Measurements from ENCODE around the gene ABCA5. TPM values are rescaled to one million over a fixed set of nuclear protein-coding genes. Genes with fewer than 3 reads are reported as not detected.

The ABCA5 gene
- total RNA-seq, 1 donor from 2014 or later = 4.5 TPM

DNA sequence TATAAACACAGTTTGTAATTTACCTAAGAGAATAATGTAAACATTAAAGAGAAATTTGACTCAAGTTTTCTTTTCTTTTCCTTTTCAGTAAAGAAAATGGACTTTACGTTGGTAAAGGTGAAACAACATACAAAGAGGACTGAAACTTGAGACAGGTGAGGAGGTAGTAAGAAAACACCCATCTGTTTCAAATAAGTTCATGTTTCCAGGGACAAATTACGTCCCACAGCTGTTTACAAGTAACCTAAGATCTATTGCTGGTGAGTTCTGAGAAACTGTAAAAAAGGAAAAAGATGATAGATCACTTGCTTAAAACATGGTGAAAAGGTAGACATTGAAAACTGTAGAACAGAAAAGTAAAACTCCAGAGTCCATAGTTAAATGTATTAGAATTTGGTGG lies 4.8 kb upstream of the ABCA5 start:
- no peak for DNase-seq (ENCODE audit: low read depth)
- H3K4me3 ChIP-seq (ENCODE audit: low read depth, low read length) = no peak overlapping the region
- TF ChIP-seq, protein P1, sequence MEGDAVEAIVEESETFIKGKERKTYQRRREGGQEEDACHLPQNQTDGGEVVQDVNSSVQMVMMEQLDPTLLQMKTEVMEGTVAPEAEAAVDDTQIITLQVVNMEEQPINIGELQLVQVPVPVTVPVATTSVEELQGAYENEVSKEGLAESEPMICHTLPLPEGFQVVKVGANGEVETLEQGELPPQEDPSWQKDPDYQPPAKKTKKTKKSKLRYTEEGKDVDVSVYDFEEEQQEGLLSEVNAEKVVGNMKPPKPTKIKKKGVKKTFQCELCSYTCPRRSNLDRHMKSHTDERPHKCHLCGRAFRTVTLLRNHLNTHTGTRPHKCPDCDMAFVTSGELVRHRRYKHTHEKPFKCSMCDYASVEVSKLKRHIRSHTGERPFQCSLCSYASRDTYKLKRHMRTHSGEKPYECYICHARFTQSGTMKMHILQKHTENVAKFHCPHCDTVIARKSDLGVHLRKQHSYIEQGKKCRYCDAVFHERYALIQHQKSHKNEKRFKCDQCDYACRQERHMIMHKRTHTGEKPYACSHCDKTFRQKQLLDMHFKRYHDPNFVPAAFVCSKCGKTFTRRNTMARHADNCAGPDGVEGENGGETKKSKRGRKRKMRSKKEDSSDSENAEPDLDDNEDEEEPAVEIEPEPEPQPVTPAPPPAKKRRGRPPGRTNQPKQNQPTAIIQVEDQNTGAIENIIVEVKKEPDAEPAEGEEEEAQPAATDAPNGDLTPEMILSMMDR (conservative IDR thresholded peaks at IDR 0.05; ENCODE audit: low read depth, low read length) = no peak

DNA sequence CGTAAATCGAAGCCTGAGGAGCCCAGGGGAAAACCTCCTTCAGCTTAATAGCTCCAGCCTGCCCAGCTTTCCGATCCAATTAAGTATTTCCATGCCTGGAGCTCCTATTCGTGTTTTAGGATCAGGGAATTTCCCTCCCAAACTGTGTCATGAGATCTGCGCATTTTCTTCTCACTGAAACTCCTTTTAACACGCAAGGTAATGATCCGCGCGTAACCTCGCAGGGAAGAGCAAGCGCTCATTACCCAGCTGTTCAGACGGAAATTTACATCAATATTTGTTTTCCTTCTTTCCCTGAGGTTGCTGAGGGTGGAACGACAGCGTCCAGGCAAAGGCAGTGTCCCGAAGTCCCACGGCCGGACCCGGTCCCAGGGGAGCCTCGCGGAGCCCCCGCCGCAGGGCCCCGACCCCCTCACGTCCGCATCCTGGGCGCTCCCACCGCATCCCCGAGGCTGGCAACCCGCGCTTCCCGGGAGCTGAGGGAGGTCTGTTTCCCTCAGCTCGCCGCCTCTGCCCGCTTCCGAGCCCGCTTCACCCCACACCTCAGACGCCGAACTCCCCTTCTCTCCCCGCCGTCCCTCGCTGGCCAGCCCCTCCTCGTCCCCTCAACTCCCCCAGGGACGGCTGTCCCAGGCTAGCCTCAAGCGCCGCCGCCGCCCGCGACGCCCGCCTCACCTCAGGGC lies 415 bp downstream of the ABCA5 start:
- TF ChIP-seq, protein P1 (conservative IDR thresholded peaks at IDR 0.05; ENCODE audit: low read depth, low read length) = no peak
- H3K4me3 ChIP-seq (ENCODE audit: low read depth, low read length) = peak overlapping the region; percentile 62
- peak; percentile 19 for DNase-seq (ENCODE audit: low read depth)

DNA sequence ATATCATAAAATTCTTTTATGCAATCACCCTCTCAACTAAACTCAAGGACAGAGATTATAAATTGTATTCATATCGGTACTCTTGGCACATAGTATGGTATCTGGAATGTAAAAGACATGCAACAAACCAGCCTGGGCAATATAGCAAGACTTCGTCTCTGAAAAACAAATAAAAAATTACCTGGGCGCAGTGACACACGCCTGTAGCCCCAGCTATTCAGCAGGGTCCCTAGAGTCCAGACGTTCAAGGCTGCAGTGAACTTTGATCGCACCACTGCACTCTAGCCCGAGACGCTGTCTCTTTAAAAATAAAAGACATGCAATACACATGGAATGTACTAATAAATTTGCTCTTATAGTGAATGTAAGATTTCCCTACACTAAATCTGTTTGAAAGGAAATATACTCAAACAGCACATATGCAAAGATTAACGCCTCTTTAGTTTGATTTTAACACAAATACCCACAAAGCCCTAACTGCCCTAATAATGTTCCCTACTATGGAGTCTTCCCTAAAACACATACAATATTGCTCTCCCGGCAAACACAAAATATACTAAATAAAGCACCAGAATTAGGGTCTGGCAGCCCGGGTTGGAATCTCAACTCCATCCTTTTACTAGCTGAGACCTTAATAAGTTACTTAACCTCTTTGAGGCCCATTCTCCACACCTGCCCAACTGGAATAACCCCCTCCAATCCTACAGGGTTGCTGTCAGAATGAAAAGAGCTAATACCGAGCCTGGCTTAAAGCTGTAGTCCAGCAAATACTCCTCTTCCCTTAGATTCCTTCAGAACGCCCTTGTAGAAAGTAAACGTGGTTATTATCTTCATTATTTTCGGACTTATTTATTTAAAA lies 1.2 kb downstream of the ABCA5 start:
- peak overlapping the region; percentile 62 for H3K4me3 ChIP-seq (ENCODE audit: low read depth, low read length)
- DNase-seq (ENCODE audit: low read depth) = no peak
- TF ChIP-seq, protein P1 (conservative IDR thresholded peaks at IDR 0.05; ENCODE audit: low read depth, low read length) = no peak

DNA sequence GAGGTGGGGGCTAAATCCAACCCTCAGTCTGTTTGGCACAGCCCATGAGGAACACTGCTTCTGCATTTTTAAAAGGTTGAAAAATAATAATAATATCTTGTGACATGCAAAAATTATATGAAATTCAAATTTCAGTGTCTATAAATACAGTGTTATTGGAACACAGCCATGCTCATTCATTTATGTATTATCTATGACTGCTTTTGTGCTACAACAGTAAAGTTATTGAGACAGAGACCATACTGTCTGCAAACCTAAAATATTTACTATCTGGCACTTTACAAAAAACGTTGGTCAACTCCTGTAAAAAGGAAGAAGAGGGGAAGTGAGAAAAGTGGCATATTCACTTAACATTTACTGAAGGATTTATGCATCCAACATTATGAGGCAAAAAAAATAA lies 3.1 kb downstream of the ABCA5 start:
- DNase-seq (ENCODE audit: low read depth) = no peak
- TF ChIP-seq, protein P1 (conservative IDR thresholded peaks at IDR 0.05; ENCODE audit: low read depth, low read length) = no peak
- H3K4me3 ChIP-seq (ENCODE audit: low read depth, low read length) = no peak overlapping the region

DNA sequence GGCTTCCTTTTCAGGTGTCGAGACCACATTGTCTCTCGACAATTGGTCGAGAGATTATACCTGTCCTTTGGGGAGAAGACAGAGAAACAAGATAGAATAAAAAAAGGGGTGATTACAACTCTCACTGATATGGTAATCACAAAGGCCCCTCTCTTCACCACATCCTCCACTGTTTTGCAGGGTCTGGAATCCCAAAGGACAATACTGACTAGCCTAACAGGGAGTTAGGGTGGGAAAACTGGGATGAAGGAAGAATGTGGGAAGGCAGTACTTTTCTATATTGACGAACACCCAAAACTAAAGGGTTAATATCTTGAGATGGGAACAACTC lies 6.1 kb downstream of the ABCA5 start:
- H3K4me3 ChIP-seq (ENCODE audit: low read depth, low read length) = no peak overlapping the region
- TF ChIP-seq, protein P1 (conservative IDR thresholded peaks at IDR 0.05; ENCODE audit: low read depth, low read length) = no peak
- DNase-seq (ENCODE audit: low read depth) = no peak

DNA sequence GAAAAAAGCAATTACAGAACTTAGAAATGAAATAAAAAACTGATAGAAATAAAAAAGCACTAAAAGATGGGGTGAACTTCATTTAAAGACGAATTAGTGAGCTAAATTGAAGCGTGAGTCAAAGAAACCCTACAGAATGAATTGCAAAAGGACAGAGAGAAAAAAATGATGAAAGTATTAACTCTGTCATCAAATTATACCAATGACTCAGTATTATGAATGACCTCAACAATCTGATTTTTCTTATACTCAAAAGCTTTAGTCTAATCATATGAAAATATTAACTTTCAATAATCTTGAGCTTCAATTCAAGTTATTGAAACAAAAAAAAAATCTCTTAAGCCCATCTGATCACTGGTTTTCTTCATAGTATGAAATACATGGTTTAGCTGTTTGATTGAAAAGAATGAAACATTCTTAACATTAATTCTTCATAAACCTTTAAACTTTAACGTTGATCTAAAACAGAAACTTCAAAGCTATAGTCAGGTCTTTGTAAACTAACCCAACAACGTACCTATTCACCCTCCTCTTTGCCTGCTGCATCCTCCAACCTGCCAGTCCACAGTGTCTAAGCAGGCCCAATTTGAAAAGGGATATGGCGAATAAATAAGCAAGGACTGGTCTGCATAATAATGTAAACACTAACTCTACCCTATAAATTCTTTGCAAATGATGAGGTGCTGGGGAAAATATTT lies 6.6 kb downstream of the ABCA5 start:
- TF ChIP-seq, protein P1 (conservative IDR thresholded peaks at IDR 0.05; ENCODE audit: low read depth, low read length) = no peak
- no peak overlapping the region for H3K4me3 ChIP-seq (ENCODE audit: low read depth, low read length)
- DNase-seq (ENCODE audit: low read depth) = no peak

All from epithelial cell of proximal tubule (primary cell).